ENCODE measurements around the gene SHE. TPM values are rescaled to one million over a fixed set of nuclear protein-coding genes. Genes with fewer than 3 reads are reported as not detected.
A peak's percentile ranks its signal among the peaks of the same experiment; 100 is the strongest.

Gene SHE
- total and polyA plus RNA-seq, 2 donors: 2.7 to 7.6 TPM

GRCh38 chr1:154431586-154432373 is 70.4 kb downstream of the SHE start:
- no peak for DNase-seq (ENCODE audit: low read depth in 6 of 9, low spot score in 9 of 9)
- Histone ChIP-seq H3K9me3 (ENCODE audit: control insufficient read depth in 2 of 2, insufficient read depth in 1 of 2, low read length in 1 of 2) (no peaks in the 10 kb centered on the region), H3K27me3 (ENCODE audit: control insufficient read depth in 2 of 2, insufficient read depth in 1 of 2, low read length in 1 of 2) (peaks cover 0 to 2% of the 10 kb centered on the region in 2 donors), H3K4me1 (ENCODE audit: control insufficient read depth in 2 of 2, insufficient read depth in 2 of 2, low read length in 2 of 2) (peaks cover 0 to 7% of the 10 kb centered on the region in 2 donors), H3K36me3 (ENCODE audit: control insufficient read depth in 2 of 2, insufficient read depth in 2 of 2, low read length in 1 of 2) (no peaks in the 10 kb centered on the region), H3K4me3 (ENCODE audit: low read length in 2 of 2) (no peak overlapping the region), H3K27ac (ENCODE audit: low read depth in 1 of 2, low read length in 1 of 2) (peak overlapping the region in 1 of 2 donors; percentile 4)
- WGBS: 95% methylated on average over 10 of the region's 10 CpGs

- Histone ChIP-seq H3K4me1 (ENCODE audit: control insufficient read depth in 2 of 2, insufficient read depth in 2 of 2, low read length in 2 of 2) (peaks cover 0 to 7% of the 10 kb centered on the region in 2 donors), H3K4me3 (ENCODE audit: low read length in 2 of 2) (no peak overlapping the region), H3K9me3 (ENCODE audit: control insufficient read depth in 2 of 2, insufficient read depth in 1 of 2, low read length in 1 of 2) (no peaks in the 10 kb centered on the region), H3K36me3 (ENCODE audit: control insufficient read depth in 2 of 2, insufficient read depth in 2 of 2, low read length in 1 of 2) (no peaks in the 10 kb centered on the region), H3K27me3 (ENCODE audit: control insufficient read depth in 2 of 2, insufficient read depth in 1 of 2, low read length in 1 of 2) (no peaks in the 10 kb centered on the region), H3K27ac (ENCODE audit: low read depth in 1 of 2, low read length in 1 of 2) (peak overlapping the region in 1 of 2 donors; percentile 47)
- 93% methylated on average over 11 of the region's 11 CpGs for WGBS
- DNase-seq (ENCODE audit: low read depth in 6 of 9, low spot score in 9 of 9): no peak
Measured at GRCh38 chr1:154430903-154431302, 71.3 kb downstream of the SHE start.

- Histone ChIP-seq H3K4me1 (ENCODE audit: control insufficient read depth in 2 of 2, insufficient read depth in 2 of 2, low read length in 2 of 2) (peaks cover 0 to 7% of the 10 kb centered on the region in 2 donors), H3K27me3 (ENCODE audit: control insufficient read depth in 2 of 2, insufficient read depth in 1 of 2, low read length in 1 of 2) (no peaks in the 10 kb centered on the region), H3K27ac (ENCODE audit: low read depth in 1 of 2, low read length in 1 of 2) (no peak overlapping the region), H3K36me3 (ENCODE audit: control insufficient read depth in 2 of 2, insufficient read depth in 2 of 2, low read length in 1 of 2) (no peaks in the 10 kb centered on the region), H3K4me3 (ENCODE audit: low read length in 2 of 2) (no peak overlapping the region), H3K9me3 (ENCODE audit: control insufficient read depth in 2 of 2, insufficient read depth in 1 of 2, low read length in 1 of 2) (no peaks in the 10 kb centered on the region)
- WGBS: 95% methylated on average over 17 of the region's 17 CpGs
- DNase-seq (ENCODE audit: low read depth in 6 of 9, low spot score in 9 of 9): no peak
Measured at GRCh38 chr1:154429841-154430611, 72.2 kb downstream of the SHE start.

Other genes with a start within 250 kb of the SHE start
- gene HAX1, start 229.8 kb downstream of the SHE start, total RNA-seq: 120 TPM
- gene HAX1, start 229.8 kb downstream of the SHE start, polyA plus RNA-seq: 113 TPM
- gene AQP10, start 181.3 kb downstream of the SHE start, total RNA-seq: 0.05 TPM
- gene AQP10, start 181.3 kb downstream of the SHE start, polyA plus RNA-seq: 0.09 TPM
- gene ATP8B2, start 176.9 kb downstream of the SHE start, total RNA-seq: 23.0 TPM
- gene ATP8B2, start 176.9 kb downstream of the SHE start, polyA plus RNA-seq: 15.5 TPM
- 10.5 TPM for gene IL6R, start 97.1 kb downstream of the SHE start, total RNA-seq
- 10.3 TPM for gene IL6R, start 97.1 kb downstream of the SHE start, polyA plus RNA-seq
- gene TDRD10, start 193 bp downstream of the SHE start, total RNA-seq: 0.47 TPM
- gene TDRD10, start 193 bp downstream of the SHE start, polyA plus RNA-seq: 12.2 TPM
- gene UBE2Q1, start 56.2 kb upstream of the SHE start, total RNA-seq: 33.0 TPM
- 49.4 TPM for gene UBE2Q1, start 56.2 kb upstream of the SHE start, polyA plus RNA-seq
- gene CHRNB2, start 65.4 kb upstream of the SHE start, total RNA-seq: 0.05 TPM
- gene CHRNB2, start 65.4 kb upstream of the SHE start, polyA plus RNA-seq: 0.21 TPM
- gene ADAR, start 105.8 kb upstream of the SHE start, total RNA-seq: 92.8 TPM
- gene ADAR, start 105.8 kb upstream of the SHE start, polyA plus RNA-seq: 49.7 TPM

All from thymus (tissue), 11 donors.